Endothelial cell (in vitro differentiated cells): ENCODE measurements around the gene YKT6. TPM values are rescaled to one million over a fixed set of nuclear protein-coding genes. Genes with fewer than 3 reads are reported as not detected.

Source experiments
- DNase-seq: peaks from one replicate; pipeline ENCODE4 v3.0.0; 2021; ENCODE audit warnings: low spot score
- H3K27ac Mint-ChIP-seq: one replicate; pipeline ENCODE4 v1.8.0; 2021; ENCODE audit warnings: mixed read lengths, inconsistent platforms; ENCODE audit not compliant: unreplicated experiment
- H3K27me3 Mint-ChIP-seq: one replicate; pipeline ENCODE4 v1.8.0; 2021; ENCODE audit warnings: mild to moderate bottlenecking, moderate library complexity, mixed read lengths, inconsistent platforms; ENCODE audit not compliant: unreplicated experiment
- H3K36me3 Mint-ChIP-seq: one replicate; pipeline ENCODE4 v1.8.0; 2021; ENCODE audit warnings: mild to moderate bottlenecking, low read depth, mixed read lengths, inconsistent platforms; ENCODE audit not compliant: unreplicated experiment
- H3K4me1 Mint-ChIP-seq: one replicate; pipeline ENCODE4 v1.8.0; 2021; ENCODE audit warnings: mild to moderate bottlenecking, mixed read lengths, inconsistent platforms; ENCODE audit not compliant: unreplicated experiment
- H3K4me3 Mint-ChIP-seq: one replicate; pipeline ENCODE4 v1.8.0; 2021; ENCODE audit warnings: mild to moderate bottlenecking, mixed read lengths, inconsistent platforms; ENCODE audit not compliant: unreplicated experiment
- H3K9me3 Mint-ChIP-seq: one replicate; pipeline ENCODE4 v1.8.0; 2021; ENCODE audit warnings: mixed read lengths, inconsistent platforms; ENCODE audit not compliant: unreplicated experiment
- total RNA-seq: library from RNA; stranded (reverse); fragmentation: NEBNext Ultra II Directional; extraction: Animal tissue kit (Norgen Biotek cat#: 25700); gene quantifications from one replicate; pipeline ENCODE4 v1.2.1, GENCODE V29; 2021; ENCODE audit not compliant: unreplicated experiment
- TF ChIP-seq, protein P1 (sequence below): fragments of 200-600 bp; sonication (generic); IDR thresholded peaks from one replicate; pipeline ENCODE4 v1.5.0; 2021; ENCODE audit warnings: antibody characterized with exemption; ENCODE audit not compliant: unreplicated experiment

Gene YKT6
- total RNA-seq, 1 donor from 2014 or later, result 98.4 TPM

GRCh38 chr7:44223362-44224079 lies 22.7 kb downstream of the YKT6 start:
- Mint-ChIP-seq H3K4me1 (no peaks in the 10 kb centered on the region), H3K27me3 (peaks cover 7% of the 10 kb centered on the region), H3K9me3 (no peaks in the 10 kb centered on the region), H3K4me3 (no peak overlapping the region), H3K27ac (no peak overlapping the region), H3K36me3 (no peaks in the 10 kb centered on the region)
- TF ChIP-seq, protein P1, sequence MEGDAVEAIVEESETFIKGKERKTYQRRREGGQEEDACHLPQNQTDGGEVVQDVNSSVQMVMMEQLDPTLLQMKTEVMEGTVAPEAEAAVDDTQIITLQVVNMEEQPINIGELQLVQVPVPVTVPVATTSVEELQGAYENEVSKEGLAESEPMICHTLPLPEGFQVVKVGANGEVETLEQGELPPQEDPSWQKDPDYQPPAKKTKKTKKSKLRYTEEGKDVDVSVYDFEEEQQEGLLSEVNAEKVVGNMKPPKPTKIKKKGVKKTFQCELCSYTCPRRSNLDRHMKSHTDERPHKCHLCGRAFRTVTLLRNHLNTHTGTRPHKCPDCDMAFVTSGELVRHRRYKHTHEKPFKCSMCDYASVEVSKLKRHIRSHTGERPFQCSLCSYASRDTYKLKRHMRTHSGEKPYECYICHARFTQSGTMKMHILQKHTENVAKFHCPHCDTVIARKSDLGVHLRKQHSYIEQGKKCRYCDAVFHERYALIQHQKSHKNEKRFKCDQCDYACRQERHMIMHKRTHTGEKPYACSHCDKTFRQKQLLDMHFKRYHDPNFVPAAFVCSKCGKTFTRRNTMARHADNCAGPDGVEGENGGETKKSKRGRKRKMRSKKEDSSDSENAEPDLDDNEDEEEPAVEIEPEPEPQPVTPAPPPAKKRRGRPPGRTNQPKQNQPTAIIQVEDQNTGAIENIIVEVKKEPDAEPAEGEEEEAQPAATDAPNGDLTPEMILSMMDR, result no peak
- no peak for DNase-seq

GRCh38 chr7:44224080-44224973 lies 23.5 kb downstream of the YKT6 start:
- Mint-ChIP-seq H3K36me3 (no peaks in the 10 kb centered on the region), H3K4me3 (no peak overlapping the region), H3K9me3 (no peaks in the 10 kb centered on the region), H3K4me1 (no peaks in the 10 kb centered on the region), H3K27ac (no peak overlapping the region), H3K27me3 (peaks cover 7% of the 10 kb centered on the region)
- TF ChIP-seq, protein P1, result no peak
- DNase-seq, result peak; percentile 3

DNA sequence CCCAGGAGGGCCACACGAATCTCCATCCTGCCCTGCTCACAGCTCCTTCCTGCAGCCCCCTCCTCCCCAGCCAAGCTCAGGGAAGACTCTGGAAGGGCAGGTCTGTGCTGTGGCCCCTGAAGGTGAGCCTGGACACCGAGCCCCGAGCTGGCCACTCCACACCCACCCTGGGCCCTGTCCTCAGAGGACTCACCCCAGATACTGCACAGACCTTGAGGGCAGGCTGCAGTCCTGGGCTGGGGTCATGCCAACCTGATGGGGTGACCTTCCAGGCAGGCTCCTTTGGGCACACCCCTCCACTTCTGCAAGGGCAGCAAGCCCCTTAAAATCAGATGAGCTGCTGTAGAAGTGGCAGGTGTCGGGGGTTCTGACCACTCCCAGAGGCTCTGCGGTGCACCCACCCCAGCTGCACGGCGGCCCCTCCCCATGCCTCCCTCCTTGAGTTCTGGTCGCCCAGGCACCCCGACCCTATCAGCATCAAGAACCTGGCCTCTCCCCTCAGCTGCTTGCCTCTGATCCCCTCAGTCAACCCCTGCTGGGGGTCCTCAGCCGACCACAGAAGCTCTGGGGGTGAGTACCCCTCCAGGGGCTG lies 24.3 kb downstream of the YKT6 start:
- TF ChIP-seq, protein P1, result no peak
- Mint-ChIP-seq H3K4me1 (no peaks in the 10 kb centered on the region), H3K36me3 (no peaks in the 10 kb centered on the region), H3K9me3 (no peaks in the 10 kb centered on the region), H3K27ac (no peak overlapping the region), H3K4me3 (no peak overlapping the region), H3K27me3 (peaks cover 7% of the 10 kb centered on the region)
- peak; percentile 2 for DNase-seq

- Mint-ChIP-seq H3K36me3 (no peaks in the 10 kb centered on the region), H3K4me1 (no peaks in the 10 kb centered on the region), H3K27me3 (peaks cover 7% of the 10 kb centered on the region)
Measured at GRCh38 chr7:44225566-44226395, 25.0 kb downstream of the YKT6 start.

More at GRCh38 chr7:44225566-44226395, 25.0 kb downstream of the YKT6 start:
- no peaks in the 10 kb centered on the region for H3K9me3 Mint-ChIP-seq
- DNase-seq, result peak; percentile 4
- TF ChIP-seq, protein P1, result no peak
- H3K4me3 Mint-ChIP-seq, result no peak overlapping the region
- no peak overlapping the region for H3K27ac Mint-ChIP-seq
